HuH-7 (cell line): ENCODE measurements around the gene C6orf120.
"Not testable (repeated sequence)": the region's sequence is repeated elsewhere in the genome, so short reads cannot be mapped to it uniquely, and the experiment has no call there.

ENCODE experiments used
- DNase-seq: peaks from one replicate; pipeline ENCODE4 v3.0.0; 2011; ENCODE audit warnings: low spot score

C6orf120 gene

GRCh38 chr6:169684056-169684455 lies 17.9 kb upstream of the C6orf120 start:
- DNase-seq, result no peak

- DNase-seq, result no peak
Measured at GRCh38 chr6:169685860-169686259, 16.1 kb upstream of the C6orf120 start.

- no peak for DNase-seq
Measured at GRCh38 chr6:169689287-169689686, 12.6 kb upstream of the C6orf120 start.

GRCh38 chr6:169691260-169691659 lies 10.7 kb upstream of the C6orf120 start:
- DNase-seq, result no peak

- DNase-seq, result no peak
Measured at GRCh38 chr6:169692516-169692915, 9.4 kb upstream of the C6orf120 start.

GRCh38 chr6:169695131-169695530 lies 6.8 kb upstream of the C6orf120 start:
- no peak for DNase-seq

GRCh38 chr6:169697115-169697514 lies 4.8 kb upstream of the C6orf120 start:
- DNase-seq, result not testable (repeated sequence)

- DNase-seq, result no peak
Measured at GRCh38 chr6:169700296-169700695, 1.6 kb upstream of the C6orf120 start.

GRCh38 chr6:169701311-169701953 lies 494 bp upstream of the C6orf120 start:
- DNase-seq, result peak; percentile 18

- DNase-seq, result no peak
Measured at GRCh38 chr6:169702840-169703246, 917 bp downstream of the C6orf120 start.

GRCh38 chr6:169707772-169708171 lies 5.8 kb downstream of the C6orf120 start:
- DNase-seq, result no peak

GRCh38 chr6:169709293-169709692 lies 7.4 kb downstream of the C6orf120 start:
- no peak for DNase-seq

GRCh38 chr6:169710009-169710408 lies 8.1 kb downstream of the C6orf120 start:
- DNase-seq, result no peak

GRCh38 chr6:169714178-169714577 lies 12.3 kb downstream of the C6orf120 start:
- no peak for DNase-seq

GRCh38 chr6:169714595-169714994 lies 12.7 kb downstream of the C6orf120 start:
- no peak for DNase-seq

GRCh38 chr6:169719117-169719516 lies 17.2 kb downstream of the C6orf120 start:
- no peak for DNase-seq

- no peak for DNase-seq
Measured at GRCh38 chr6:169720207-169720855, 18.4 kb downstream of the C6orf120 start.

- peak; percentile 55 for DNase-seq
Measured at GRCh38 chr6:169722362-169723199, 20.7 kb downstream of the C6orf120 start.

- DNase-seq, result peak; percentile 37
Measured at GRCh38 chr6:169723200-169723909, 21.4 kb downstream of the C6orf120 start.

- DNase-seq, result peak; percentile 39
Measured at GRCh38 chr6:169723991-169724493, 22.1 kb downstream of the C6orf120 start.

- peak; percentile 76 for DNase-seq
Measured at GRCh38 chr6:169724494-169725124, 22.7 kb downstream of the C6orf120 start, which contains the start of gene PHF10. Gene PHF10 (minus strand): TSS chr6:169724500. CDS start chr6:169723931, 569 bp downstream.
